ENCODE measurements around the gene NKX2-2.

The NKX2-2 gene

GRCh38 chr20:21534453-21534852 lies 20.6 kb upstream of the NKX2-2 start:
- Histone ChIP-seq H3K4me1 (ENCODE audit: insufficient read depth, low read length) (no peaks in the 10 kb centered on the region), H2AFZ (ENCODE audit: low read depth, low read length) (no peak overlapping the region), H3K9me3 (ENCODE audit: low read length) (no peaks in the 10 kb centered on the region), H3K27me3 (ENCODE audit: insufficient read depth, low read length) (peaks cover 16% of the 10 kb centered on the region), H3K36me3 (ENCODE audit: insufficient read depth, low read length) (no peaks in the 10 kb centered on the region), H3K4me3 (ENCODE audit: low read length) (no peak overlapping the region)

GRCh38 chr20:21529863-21530262 lies 16.0 kb upstream of the NKX2-2 start:
- no peaks in the 10 kb centered on the region for H3K36me3 ChIP-seq (ENCODE audit: insufficient read depth, low read length)
- H3K4me1 ChIP-seq (ENCODE audit: insufficient read depth, low read length) = no peaks in the 10 kb centered on the region
- no peak overlapping the region for H2AFZ ChIP-seq (ENCODE audit: low read depth, low read length)
- no peak overlapping the region for H3K4me3 ChIP-seq (ENCODE audit: low read length)
- H3K9me3 ChIP-seq (ENCODE audit: low read length) = no peaks in the 10 kb centered on the region
- H3K27me3 ChIP-seq (ENCODE audit: insufficient read depth, low read length) = peaks cover 25% of the 10 kb centered on the region

- no peaks in the 10 kb centered on the region for H3K4me1 ChIP-seq (ENCODE audit: insufficient read depth, low read length)
- H2AFZ ChIP-seq (ENCODE audit: low read depth, low read length) = no peak overlapping the region
- no peaks in the 10 kb centered on the region for H3K9me3 ChIP-seq (ENCODE audit: low read length)
- peaks cover 31% of the 10 kb centered on the region for H3K27me3 ChIP-seq (ENCODE audit: insufficient read depth, low read length)
- H3K4me3 ChIP-seq (ENCODE audit: low read length) = no peak overlapping the region
- H3K36me3 ChIP-seq (ENCODE audit: insufficient read depth, low read length) = no peaks in the 10 kb centered on the region
These were observed 15.0 kb upstream of the NKX2-2 start for GRCh38 chr20:21528870-21529269.

GRCh38 chr20:21527908-21528307 lies 14.0 kb upstream of the NKX2-2 start:
- Histone ChIP-seq H3K4me3 (ENCODE audit: low read length) (no peak overlapping the region), H3K4me1 (ENCODE audit: insufficient read depth, low read length) (peaks cover under 1% of the 10 kb centered on the region), H3K27me3 (ENCODE audit: insufficient read depth, low read length) (peaks cover 37% of the 10 kb centered on the region), H3K36me3 (ENCODE audit: insufficient read depth, low read length) (no peaks in the 10 kb centered on the region), H3K9me3 (ENCODE audit: low read length) (no peaks in the 10 kb centered on the region), H2AFZ (ENCODE audit: low read depth, low read length) (no peak overlapping the region)

- no peak overlapping the region for H2AFZ ChIP-seq (ENCODE audit: low read depth, low read length)
- H3K9me3 ChIP-seq (ENCODE audit: low read length) = no peaks in the 10 kb centered on the region
- peaks cover 48% of the 10 kb centered on the region for H3K27me3 ChIP-seq (ENCODE audit: insufficient read depth, low read length)
- H3K4me1 ChIP-seq (ENCODE audit: insufficient read depth, low read length) = peaks cover 11% of the 10 kb centered on the region
- H3K4me3 ChIP-seq (ENCODE audit: low read length) = no peak overlapping the region
- H3K36me3 ChIP-seq (ENCODE audit: insufficient read depth, low read length) = no peaks in the 10 kb centered on the region
These were observed 12.9 kb upstream of the NKX2-2 start for GRCh38 chr20:21526776-21527175.

- no peak overlapping the region for H3K4me3 ChIP-seq (ENCODE audit: low read length)
- H3K27me3 ChIP-seq (ENCODE audit: insufficient read depth, low read length) = peaks cover 77% of the 10 kb centered on the region
- peaks cover 11% of the 10 kb centered on the region for H3K4me1 ChIP-seq (ENCODE audit: insufficient read depth, low read length)
- no peaks in the 10 kb centered on the region for H3K36me3 ChIP-seq (ENCODE audit: insufficient read depth, low read length)
- H2AFZ ChIP-seq (ENCODE audit: low read depth, low read length) = no peak overlapping the region
- peaks cover 3% of the 10 kb centered on the region for H3K9me3 ChIP-seq (ENCODE audit: low read length)
These were observed 10.0 kb upstream of the NKX2-2 start for GRCh38 chr20:21523895-21524294.

GRCh38 chr20:21523281-21523868 lies 9.5 kb upstream of the NKX2-2 start:
- Histone ChIP-seq H2AFZ (ENCODE audit: low read depth, low read length) (no peak overlapping the region), H3K27me3 (ENCODE audit: insufficient read depth, low read length) (peaks cover 82% of the 10 kb centered on the region), H3K4me3 (ENCODE audit: low read length) (no peak overlapping the region), H3K4me1 (ENCODE audit: insufficient read depth, low read length) (peaks cover 11% of the 10 kb centered on the region), H3K36me3 (ENCODE audit: insufficient read depth, low read length) (no peaks in the 10 kb centered on the region), H3K9me3 (ENCODE audit: low read length) (peaks cover 3% of the 10 kb centered on the region)

GRCh38 chr20:21522481-21523280 lies 8.8 kb upstream of the NKX2-2 start:
- peak overlapping the region; percentile 37 for H2AFZ ChIP-seq (ENCODE audit: low read depth, low read length)
- H3K9me3 ChIP-seq (ENCODE audit: low read length) = peaks cover 3% of the 10 kb centered on the region
- peaks cover 89% of the 10 kb centered on the region for H3K27me3 ChIP-seq (ENCODE audit: insufficient read depth, low read length)
- no peaks in the 10 kb centered on the region for H3K36me3 ChIP-seq (ENCODE audit: insufficient read depth, low read length)
- H3K4me3 ChIP-seq (ENCODE audit: low read length) = peak overlapping the region; percentile 21
- H3K4me1 ChIP-seq (ENCODE audit: insufficient read depth, low read length) = peaks cover 12% of the 10 kb centered on the region

- Histone ChIP-seq H3K9me3 (ENCODE audit: low read length) (peaks cover 3% of the 10 kb centered on the region), H3K4me3 (ENCODE audit: low read length) (peak overlapping the region; percentile 21), H3K27me3 (ENCODE audit: insufficient read depth, low read length) (peaks cover 93% of the 10 kb centered on the region), H2AFZ (ENCODE audit: low read depth, low read length) (peak overlapping the region; percentile 37), H3K36me3 (ENCODE audit: insufficient read depth, low read length) (no peaks in the 10 kb centered on the region), H3K4me1 (ENCODE audit: insufficient read depth, low read length) (peaks cover 20% of the 10 kb centered on the region)
These were observed 8.0 kb upstream of the NKX2-2 start for GRCh38 chr20:21521596-21522480.

GRCh38 chr20:21520702-21521595 lies 7.1 kb upstream of the NKX2-2 start:
- peaks cover 27% of the 10 kb centered on the region for H3K4me1 ChIP-seq (ENCODE audit: insufficient read depth, low read length)
- peaks cover 3% of the 10 kb centered on the region for H3K9me3 ChIP-seq (ENCODE audit: low read length)
- H3K36me3 ChIP-seq (ENCODE audit: insufficient read depth, low read length) = no peaks in the 10 kb centered on the region
- H3K4me3 ChIP-seq (ENCODE audit: low read length) = peak overlapping the region; percentile 20
- no peak overlapping the region for H2AFZ ChIP-seq (ENCODE audit: low read depth, low read length)
- H3K27me3 ChIP-seq (ENCODE audit: insufficient read depth, low read length) = peaks cover 93% of the 10 kb centered on the region

GRCh38 chr20:21519136-21519584 lies 5.3 kb upstream of the NKX2-2 start:
- Histone ChIP-seq H2AFZ (ENCODE audit: low read depth, low read length) (no peak overlapping the region), H3K36me3 (ENCODE audit: insufficient read depth, low read length) (no peaks in the 10 kb centered on the region), H3K4me3 (ENCODE audit: low read length) (no peak overlapping the region), H3K27me3 (ENCODE audit: insufficient read depth, low read length) (peaks cover 78% of the 10 kb centered on the region), H3K4me1 (ENCODE audit: insufficient read depth, low read length) (peaks cover 38% of the 10 kb centered on the region), H3K9me3 (ENCODE audit: low read length) (peaks cover 3% of the 10 kb centered on the region)

GRCh38 chr20:21518292-21518991 lies 4.6 kb upstream of the NKX2-2 start:
- Histone ChIP-seq H2AFZ (ENCODE audit: low read depth, low read length) (no peak overlapping the region), H3K4me1 (ENCODE audit: insufficient read depth, low read length) (peaks cover 42% of the 10 kb centered on the region), H3K9me3 (ENCODE audit: low read length) (peaks cover 3% of the 10 kb centered on the region), H3K36me3 (ENCODE audit: insufficient read depth, low read length) (no peaks in the 10 kb centered on the region), H3K4me3 (ENCODE audit: low read length) (no peak overlapping the region), H3K27me3 (ENCODE audit: insufficient read depth, low read length) (peaks cover 72% of the 10 kb centered on the region)
